Fibroblast of skin of back (primary cell): Measurements from ENCODE around the gene DAAM2.
A peak's percentile ranks its signal among the peaks of the same experiment; 100 is the strongest.

Source experiments
- DNase-seq: peaks from one replicate; pipeline ENCODE4 v3.0.0-alpha.2; 2013

Gene DAAM2

GRCh38 chr6:39820553-39820952, 28.4 kb downstream of the DAAM2 start:
- DNase-seq: no peak

GRCh38 chr6:39821046-39821740, 29.0 kb downstream of the DAAM2 start:
- DNase-seq: peak; percentile 75

GRCh38 chr6:39821742-39822532, 29.8 kb downstream of the DAAM2 start:
- peak; percentile 36 for DNase-seq

- peak; percentile 71 for DNase-seq
Measured at GRCh38 chr6:39822846-39823815, 31.0 kb downstream of the DAAM2 start.

GRCh38 chr6:39824030-39824926, 32.1 kb downstream of the DAAM2 start:
- no peak for DNase-seq

- DNase-seq: no peak
Measured at GRCh38 chr6:39829331-39829730, 37.2 kb downstream of the DAAM2 start.

- DNase-seq: no peak
Measured at GRCh38 chr6:39830444-39830843, 38.3 kb downstream of the DAAM2 start.

- no peak for DNase-seq
Measured at GRCh38 chr6:39831701-39832100, 39.5 kb downstream of the DAAM2 start.

GRCh38 chr6:39834278-39834677, 42.1 kb downstream of the DAAM2 start:
- no peak for DNase-seq

- DNase-seq: no peak
Measured at GRCh38 chr6:39834866-39835265, 42.7 kb downstream of the DAAM2 start.

- DNase-seq: peak; percentile 98
Measured at GRCh38 chr6:39835821-39836295, 43.7 kb downstream of the DAAM2 start.

- no peak for DNase-seq
Measured at GRCh38 chr6:39836606-39837005, 44.4 kb downstream of the DAAM2 start.

- DNase-seq: no peak
Measured at GRCh38 chr6:39839445-39839844, 47.3 kb downstream of the DAAM2 start.

GRCh38 chr6:39840781-39841180, 48.6 kb downstream of the DAAM2 start:
- no peak for DNase-seq

GRCh38 chr6:39841291-39841690, 49.1 kb downstream of the DAAM2 start:
- no peak for DNase-seq

- no peak for DNase-seq
Measured at GRCh38 chr6:39841923-39842322, 49.7 kb downstream of the DAAM2 start.

GRCh38 chr6:39843305-39844020, 51.3 kb downstream of the DAAM2 start:
- peak; percentile 60 for DNase-seq

- DNase-seq: no peak
Measured at GRCh38 chr6:39844866-39845265, 52.7 kb downstream of the DAAM2 start.

GRCh38 chr6:39847221-39847620, 55.0 kb downstream of the DAAM2 start:
- no peak for DNase-seq

- DNase-seq: no peak
Measured at GRCh38 chr6:39848171-39848570, 56.0 kb downstream of the DAAM2 start.

- DNase-seq: no peak
Measured at GRCh38 chr6:39849228-39849627, 57.1 kb downstream of the DAAM2 start.
